Measurements from ENCODE around the gene NFASC.
A peak's percentile ranks its signal among the peaks of the same experiment; 100 is the strongest.

The NFASC gene

GRCh38 chr1:204973449-204973848 lies 102.8 kb downstream of the NFASC start:
- H3K36me3 ChIP-seq (ENCODE audit: control insufficient read depth in 1 of 2, insufficient read depth in 2 of 2, low read length in 2 of 2), result no peaks in the 10 kb centered on the region
- H2BK5ac ChIP-seq (ENCODE audit: low read depth, low read length, poor library complexity), result no peak overlapping the region
- no peak overlapping the region for H2BK120ac ChIP-seq (ENCODE audit: insufficient read depth, low read length, poor library complexity)
- H2BK12ac ChIP-seq (ENCODE audit: low read length), result no peak overlapping the region
- no peak for DNase-seq
- no peak overlapping the region for H3K4me3 ChIP-seq (ENCODE audit: low read depth, low read length)
- no peak overlapping the region for H4K8ac ChIP-seq (ENCODE audit: low read depth, low read length)
- no peaks in the 10 kb centered on the region for H3K79me2 ChIP-seq (ENCODE audit: control insufficient read depth, insufficient read depth, low read length, poor library complexity)
- no peak overlapping the region for H3K14ac ChIP-seq (ENCODE audit: low read length)
- peaks cover 3% of the 10 kb centered on the region for H3K9me3 ChIP-seq (ENCODE audit: insufficient read depth, low read depth, low read length)
- no peak overlapping the region for H3K18ac ChIP-seq (ENCODE audit: low read length)
- H3K79me1 ChIP-seq (ENCODE audit: low read length), result no peaks in the 10 kb centered on the region
- H3K4ac ChIP-seq (ENCODE audit: low read depth, low read length), result no peak overlapping the region
- no peak overlapping the region for H2AK5ac ChIP-seq (ENCODE audit: low read length)
- no peak overlapping the region for H4K91ac ChIP-seq (ENCODE audit: low read depth, low read length)
- H4K12ac ChIP-seq (ENCODE audit: low read depth, low read length), result no peak overlapping the region
- no peaks in the 10 kb centered on the region for H3K4me1 ChIP-seq (ENCODE audit: control insufficient read depth in 1 of 2, insufficient read depth in 2 of 2, low read length in 2 of 2)
- no peak overlapping the region for H3K4me2 ChIP-seq (ENCODE audit: low read length)
- WGBS (ENCODE audit: extremely low coverage, insufficient coverage, insufficient read length), result no CpG with 5 or more reads among the region's 6 CpGs
- no peak overlapping the region for H3K23ac ChIP-seq (ENCODE audit: low read length)
- no peak overlapping the region for H2AFZ ChIP-seq (ENCODE audit: insufficient read depth, low read length, poor library complexity)
- no peak overlapping the region for H3K27ac ChIP-seq (ENCODE audit: low read depth, low read length)
- H3K9ac ChIP-seq (ENCODE audit: low read length), result no peak overlapping the region
- H3K27me3 ChIP-seq (ENCODE audit: insufficient read depth, low read length), result no peaks in the 10 kb centered on the region

- no peak overlapping the region for H3K27ac ChIP-seq (ENCODE audit: low read depth, low read length)
- H3K4me3 ChIP-seq (ENCODE audit: low read depth, low read length), result no peak overlapping the region
- H4K8ac ChIP-seq (ENCODE audit: low read depth, low read length), result no peak overlapping the region
- H3K36me3 ChIP-seq (ENCODE audit: control insufficient read depth in 1 of 2, insufficient read depth in 2 of 2, low read length in 2 of 2), result no peaks in the 10 kb centered on the region
- H2BK5ac ChIP-seq (ENCODE audit: low read depth, low read length, poor library complexity), result no peak overlapping the region
- H3K4ac ChIP-seq (ENCODE audit: low read depth, low read length), result no peak overlapping the region
- no peak overlapping the region for H3K9ac ChIP-seq (ENCODE audit: low read length)
- H4K91ac ChIP-seq (ENCODE audit: low read depth, low read length), result no peak overlapping the region
- H3K27me3 ChIP-seq (ENCODE audit: insufficient read depth, low read length), result no peaks in the 10 kb centered on the region
- no peak overlapping the region for H3K23ac ChIP-seq (ENCODE audit: low read length)
- H3K4me1 ChIP-seq (ENCODE audit: control insufficient read depth in 1 of 2, insufficient read depth in 2 of 2, low read length in 2 of 2), result no peaks in the 10 kb centered on the region
- H2AK5ac ChIP-seq (ENCODE audit: low read length), result no peak overlapping the region
- no peak overlapping the region for H2BK120ac ChIP-seq (ENCODE audit: insufficient read depth, low read length, poor library complexity)
- no peak overlapping the region for H3K4me2 ChIP-seq (ENCODE audit: low read length)
- H4K12ac ChIP-seq (ENCODE audit: low read depth, low read length), result no peak overlapping the region
- H3K9me3 ChIP-seq (ENCODE audit: insufficient read depth, low read depth, low read length), result peaks cover 3% of the 10 kb centered on the region
- no peak overlapping the region for H3K18ac ChIP-seq (ENCODE audit: low read length)
- H3K79me2 ChIP-seq (ENCODE audit: control insufficient read depth, insufficient read depth, low read length, poor library complexity), result no peaks in the 10 kb centered on the region
- H2AFZ ChIP-seq (ENCODE audit: insufficient read depth, low read length, poor library complexity), result no peak overlapping the region
- no CpG with 5 or more reads among the region's 2 CpGs for WGBS (ENCODE audit: extremely low coverage, insufficient coverage, insufficient read length)
- no peak overlapping the region for H3K14ac ChIP-seq (ENCODE audit: low read length)
- H2BK12ac ChIP-seq (ENCODE audit: low read length), result no peak overlapping the region
- DNase-seq, result no peak
- no peaks in the 10 kb centered on the region for H3K79me1 ChIP-seq (ENCODE audit: low read length)
These were observed 103.7 kb downstream of the NFASC start for GRCh38 chr1:204974327-204974726.

DNA sequence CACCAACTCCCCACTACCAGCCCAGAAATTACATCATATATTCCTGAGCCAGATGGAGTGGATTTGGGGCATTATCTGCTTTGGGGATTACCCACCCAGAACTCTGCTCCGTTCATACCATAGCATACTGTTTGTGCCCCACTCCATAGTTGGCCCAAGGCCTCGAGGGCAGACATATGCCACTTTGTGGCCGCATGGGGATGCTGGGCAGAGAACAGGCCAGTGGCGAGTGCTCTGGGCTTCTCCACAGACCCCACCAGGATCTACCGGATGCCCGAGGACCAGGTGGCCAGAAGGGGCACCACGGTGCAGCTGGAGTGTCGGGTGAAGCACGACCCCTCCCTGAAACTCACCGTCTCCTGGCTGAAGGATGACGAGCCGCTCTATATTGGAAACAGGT lies 104.4 kb downstream of the NFASC start:
- Histone ChIP-seq H3K4me1 (ENCODE audit: control insufficient read depth in 1 of 2, insufficient read depth in 2 of 2, low read length in 2 of 2) (no peaks in the 10 kb centered on the region), H3K79me2 (ENCODE audit: control insufficient read depth, insufficient read depth, low read length, poor library complexity) (no peaks in the 10 kb centered on the region)

GRCh38 chr1:204975568-204976235 lies 105.0 kb downstream of the NFASC start:
- Histone ChIP-seq H3K79me1 (ENCODE audit: low read length) (no peaks in the 10 kb centered on the region), H3K9ac (ENCODE audit: low read length) (no peak overlapping the region), H3K27me3 (ENCODE audit: insufficient read depth, low read length) (no peaks in the 10 kb centered on the region), H3K36me3 (ENCODE audit: control insufficient read depth in 1 of 2, insufficient read depth in 2 of 2, low read length in 2 of 2) (no peaks in the 10 kb centered on the region), H3K4ac (ENCODE audit: low read depth, low read length) (no peak overlapping the region), H4K12ac (ENCODE audit: low read depth, low read length) (no peak overlapping the region), H3K27ac (ENCODE audit: low read depth, low read length) (no peak overlapping the region), H3K9me3 (ENCODE audit: insufficient read depth, low read depth, low read length) (peaks cover 3% of the 10 kb centered on the region), H3K23ac (ENCODE audit: low read length) (no peak overlapping the region), H3K79me2 (ENCODE audit: control insufficient read depth, insufficient read depth, low read length, poor library complexity) (no peaks in the 10 kb centered on the region), H4K91ac (ENCODE audit: low read depth, low read length) (no peak overlapping the region), H2BK120ac (ENCODE audit: insufficient read depth, low read length, poor library complexity) (no peak overlapping the region), H3K14ac (ENCODE audit: low read length) (no peak overlapping the region), H2BK12ac (ENCODE audit: low read length) (no peak overlapping the region), H3K4me1 (ENCODE audit: control insufficient read depth in 1 of 2, insufficient read depth in 2 of 2, low read length in 2 of 2) (no peaks in the 10 kb centered on the region), H2AK5ac (ENCODE audit: low read length) (no peak overlapping the region), H2BK5ac (ENCODE audit: low read depth, low read length, poor library complexity) (no peak overlapping the region), H4K8ac (ENCODE audit: low read depth, low read length) (no peak overlapping the region), H3K18ac (ENCODE audit: low read length) (no peak overlapping the region), H3K4me3 (ENCODE audit: low read depth, low read length) (no peak overlapping the region), H2AFZ (ENCODE audit: insufficient read depth, low read length, poor library complexity) (no peak overlapping the region), H3K4me2 (ENCODE audit: low read length) (no peak overlapping the region)
- peak; percentile 37 to 70 for DNase-seq
- 100% methylated on average over 1 of the region's 8 CpGs for WGBS (ENCODE audit: extremely low coverage, insufficient coverage, insufficient read length)

More for the DNA sequence above, 104.4 kb downstream of the NFASC start:
- H4K12ac ChIP-seq (ENCODE audit: low read depth, low read length), result no peak overlapping the region
- H3K79me1 ChIP-seq (ENCODE audit: low read length), result no peaks in the 10 kb centered on the region
- H3K23ac ChIP-seq (ENCODE audit: low read length), result no peak overlapping the region
- H2BK12ac ChIP-seq (ENCODE audit: low read length), result no peak overlapping the region
- H2AFZ ChIP-seq (ENCODE audit: insufficient read depth, low read length, poor library complexity), result no peak overlapping the region
- H3K27ac ChIP-seq (ENCODE audit: low read depth, low read length), result no peak overlapping the region
- no CpG with 5 or more reads among the region's 12 CpGs for WGBS (ENCODE audit: extremely low coverage, insufficient coverage, insufficient read length)
- H3K27me3 ChIP-seq (ENCODE audit: insufficient read depth, low read length), result no peaks in the 10 kb centered on the region
- H3K4me3 ChIP-seq (ENCODE audit: low read depth, low read length), result no peak overlapping the region
- peaks cover 3% of the 10 kb centered on the region for H3K9me3 ChIP-seq (ENCODE audit: insufficient read depth, low read depth, low read length)
- no peak for DNase-seq
- H2AK5ac ChIP-seq (ENCODE audit: low read length), result no peak overlapping the region
- H3K4ac ChIP-seq (ENCODE audit: low read depth, low read length), result no peak overlapping the region
- no peak overlapping the region for H2BK120ac ChIP-seq (ENCODE audit: insufficient read depth, low read length, poor library complexity)
- H3K36me3 ChIP-seq (ENCODE audit: control insufficient read depth in 1 of 2, insufficient read depth in 2 of 2, low read length in 2 of 2), result no peaks in the 10 kb centered on the region
- H3K9ac ChIP-seq (ENCODE audit: low read length), result no peak overlapping the region
- H2BK5ac ChIP-seq (ENCODE audit: low read depth, low read length, poor library complexity), result no peak overlapping the region
- no peak overlapping the region for H3K14ac ChIP-seq (ENCODE audit: low read length)
- H3K4me2 ChIP-seq (ENCODE audit: low read length), result no peak overlapping the region
- no peak overlapping the region for H4K91ac ChIP-seq (ENCODE audit: low read depth, low read length)
- H4K8ac ChIP-seq (ENCODE audit: low read depth, low read length), result no peak overlapping the region
- H3K18ac ChIP-seq (ENCODE audit: low read length), result no peak overlapping the region

Data from trophoblast cell (in vitro differentiated cells and primary cell).